ENCODE measurements around the gene DOCK2. TPM values are rescaled to one million over a fixed set of nuclear protein-coding genes. Genes with fewer than 3 reads are reported as not detected.

The DOCK2 gene
- total RNA-seq, 1 donor from 2014 or later: 49.4 TPM

GRCh38 chr5:170080786-170081445, 443.8 kb downstream of the DOCK2 start:
- no peak for DNase-seq (ENCODE audit: low spot score)

GRCh38 chr5:170081616-170082015, 444.5 kb downstream of the DOCK2 start:
- DNase-seq (ENCODE audit: low spot score): no peak

GRCh38 chr5:170082701-170083100, 445.6 kb downstream of the DOCK2 start:
- DNase-seq (ENCODE audit: low spot score): no peak

- DNase-seq (ENCODE audit: low spot score): no peak
Observed at GRCh38 chr5:170087168-170087817, 450.2 kb downstream of the DOCK2 start.

- DNase-seq (ENCODE audit: low spot score): peak; percentile 2
Observed at GRCh38 chr5:170092455-170093101, 455.5 kb downstream of the DOCK2 start.

GRCh38 chr5:170094329-170094728, 457.3 kb downstream of the DOCK2 start:
- DNase-seq (ENCODE audit: low spot score): peak; percentile 80

- no peak for DNase-seq (ENCODE audit: low spot score)
Observed at GRCh38 chr5:170095646-170096045, 458.6 kb downstream of the DOCK2 start.

GRCh38 chr5:170097934-170098333, 460.9 kb downstream of the DOCK2 start:
- no peak for DNase-seq (ENCODE audit: low spot score)

GRCh38 chr5:170100066-170100943, 463.2 kb downstream of the DOCK2 start:
- DNase-seq (ENCODE audit: low spot score): no peak

- DNase-seq (ENCODE audit: low spot score): no peak
Observed at GRCh38 chr5:170103447-170103846, 466.4 kb downstream of the DOCK2 start.

- no peak for DNase-seq (ENCODE audit: low spot score)
Observed at GRCh38 chr5:170104299-170104698, 467.2 kb downstream of the DOCK2 start.

- DNase-seq (ENCODE audit: low spot score): no peak
Observed at GRCh38 chr5:170104710-170105109, 467.6 kb downstream of the DOCK2 start.

- DNase-seq (ENCODE audit: low spot score): no peak
Observed at GRCh38 chr5:170105642-170106611, 468.9 kb downstream of the DOCK2 start, which contains the start of gene FOXI1. TSS of gene FOXI1 (plus strand) at chr5:170105897. CDS start at chr5:170105958, 61 bp downstream.

- DNase-seq (ENCODE audit: low spot score): no peak
Observed at GRCh38 chr5:170107674-170108073, 470.6 kb downstream of the DOCK2 start.

- DNase-seq (ENCODE audit: low spot score): no peak
Observed at GRCh38 chr5:170108266-170108785, 471.3 kb downstream of the DOCK2 start.

- DNase-seq (ENCODE audit: low spot score): no peak
Observed at GRCh38 chr5:170109059-170110031, 472.3 kb downstream of the DOCK2 start.

GRCh38 chr5:170110403-170111087, 473.5 kb downstream of the DOCK2 start:
- DNase-seq (ENCODE audit: low spot score): no peak

Measured in mesenteric fat pad (tissue), 1 donor.